ENCODE measurements around the gene GAB3.

DNA sequence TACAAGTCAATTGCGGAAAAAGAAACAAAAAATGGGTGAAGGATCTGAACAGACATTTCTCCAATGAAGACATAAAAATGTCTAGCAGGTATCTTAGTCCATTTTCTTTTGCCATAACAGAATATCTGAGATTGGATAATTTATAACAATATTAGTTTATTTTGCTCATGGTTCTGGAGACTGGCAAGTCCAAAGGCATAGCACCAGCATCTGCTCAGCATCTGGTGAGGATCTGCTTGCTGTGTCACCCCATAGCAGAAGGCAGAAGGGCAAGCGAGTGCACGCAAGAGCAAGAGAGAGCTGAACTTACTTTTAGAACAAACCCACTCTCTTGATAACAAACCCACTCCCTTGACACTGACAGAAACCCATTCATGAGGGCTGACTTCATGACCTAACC is 29.7 kb downstream of the GAB3 start:
- TF ChIP-seq, protein P1, sequence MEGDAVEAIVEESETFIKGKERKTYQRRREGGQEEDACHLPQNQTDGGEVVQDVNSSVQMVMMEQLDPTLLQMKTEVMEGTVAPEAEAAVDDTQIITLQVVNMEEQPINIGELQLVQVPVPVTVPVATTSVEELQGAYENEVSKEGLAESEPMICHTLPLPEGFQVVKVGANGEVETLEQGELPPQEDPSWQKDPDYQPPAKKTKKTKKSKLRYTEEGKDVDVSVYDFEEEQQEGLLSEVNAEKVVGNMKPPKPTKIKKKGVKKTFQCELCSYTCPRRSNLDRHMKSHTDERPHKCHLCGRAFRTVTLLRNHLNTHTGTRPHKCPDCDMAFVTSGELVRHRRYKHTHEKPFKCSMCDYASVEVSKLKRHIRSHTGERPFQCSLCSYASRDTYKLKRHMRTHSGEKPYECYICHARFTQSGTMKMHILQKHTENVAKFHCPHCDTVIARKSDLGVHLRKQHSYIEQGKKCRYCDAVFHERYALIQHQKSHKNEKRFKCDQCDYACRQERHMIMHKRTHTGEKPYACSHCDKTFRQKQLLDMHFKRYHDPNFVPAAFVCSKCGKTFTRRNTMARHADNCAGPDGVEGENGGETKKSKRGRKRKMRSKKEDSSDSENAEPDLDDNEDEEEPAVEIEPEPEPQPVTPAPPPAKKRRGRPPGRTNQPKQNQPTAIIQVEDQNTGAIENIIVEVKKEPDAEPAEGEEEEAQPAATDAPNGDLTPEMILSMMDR (IDR thresholded peaks at IDR 0.05): no peak
- TF ChIP-seq POLR2A (IDR thresholded peaks at IDR 0.05) (no peak), POLR2AphosphoS5 (IDR thresholded peaks at IDR 0.05) (no peak)

Data from gastroesophageal sphincter (tissue), 3 donors.